ENCODE measurements around the gene PRUNE1. TPM values are rescaled to one million over a fixed set of nuclear protein-coding genes. Genes with fewer than 3 reads are reported as not detected.
A peak's percentile ranks its signal among the peaks of the same experiment; 100 is the strongest.

Gene PRUNE1
- total RNA-seq, 2 donors from 2014 or later = 12.5 to 15.3 TPM

DNA sequence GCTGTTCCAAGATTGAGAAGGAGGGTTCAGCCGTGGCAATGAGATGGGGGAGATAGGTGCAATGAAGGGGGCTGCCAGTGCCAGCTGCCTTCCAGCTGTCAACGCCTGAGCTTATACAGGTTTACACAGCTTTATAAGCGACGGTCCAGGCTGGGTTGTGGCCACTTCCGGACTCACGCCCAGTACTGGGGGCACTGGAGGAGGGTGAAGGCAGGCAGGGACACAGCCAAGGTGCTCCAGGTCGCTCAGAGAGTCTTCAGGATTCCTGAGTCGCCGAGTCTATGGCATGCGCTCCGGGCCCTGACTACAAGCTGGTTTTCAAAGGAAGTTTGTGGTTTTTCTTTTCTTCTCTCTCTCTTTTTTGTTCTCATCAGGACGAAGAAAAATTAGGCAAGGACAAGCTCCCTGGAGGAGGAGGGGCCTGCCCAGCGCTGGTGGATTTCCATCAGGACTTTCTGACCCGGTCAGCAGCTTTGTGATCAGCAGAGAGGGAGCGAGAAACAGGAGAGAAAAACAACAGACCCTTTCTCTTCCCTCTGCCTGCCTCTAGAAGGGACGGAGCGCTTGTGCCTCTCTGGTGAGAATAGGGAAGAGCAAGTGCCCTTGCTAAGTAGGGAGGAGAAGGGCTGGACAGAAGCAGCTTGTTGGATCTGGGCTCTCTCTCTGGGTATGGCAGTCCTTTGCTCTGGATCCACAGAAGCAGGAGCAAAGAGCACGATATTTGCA, 1.8 kb upstream of the PRUNE1 start, which contains the start of gene MINDY1:
Gene MINDY1, minus strand, starts transcription at position 576 of the 726 bp plus-strand sequence. CDS start 4,285 bp downstream, outside the sequence.
- H3K4me3 Mint-ChIP-seq = peak within 1 kb of the TSS; percentile 93
- H3K9me3 Mint-ChIP-seq = no peaks in the 10 kb centered on the region
- H3K36me3 Mint-ChIP-seq (ENCODE audit: low read depth) = peaks cover 14% of the 10 kb centered on the region
- no peaks in the 10 kb centered on the region for H3K27me3 Mint-ChIP-seq
- peak; percentile 49 for ATAC-seq (replicated peaks)
- H3K27ac Mint-ChIP-seq = peak within 1 kb of the TSS; percentile 98
- H3K4me1 Mint-ChIP-seq = peaks cover 28% of the 10 kb centered on the region

DNA sequence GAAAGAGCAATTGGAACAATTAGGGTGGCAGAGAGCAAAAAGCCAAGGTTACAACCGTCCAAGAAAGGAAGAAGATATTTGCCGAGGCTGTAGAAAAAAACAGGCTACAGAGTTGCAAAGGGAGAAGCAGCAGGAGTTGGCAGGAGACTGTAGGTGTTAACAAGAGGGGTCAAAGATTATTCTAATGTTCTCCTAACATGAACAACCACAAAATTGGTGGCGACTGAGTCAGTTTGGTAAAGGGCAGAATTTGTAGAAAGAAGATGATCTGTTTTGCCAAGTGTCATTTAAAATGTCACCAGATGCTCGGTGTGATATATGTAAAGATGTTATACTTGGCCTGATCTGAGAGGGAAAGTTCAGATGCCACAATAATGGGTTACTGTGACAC, 401 bp upstream of the PRUNE1 start:
- peaks cover 15% of the 10 kb centered on the region for H3K36me3 Mint-ChIP-seq (ENCODE audit: low read depth)
- H3K27ac Mint-ChIP-seq = peak overlapping the region; percentile 98
- no peaks in the 10 kb centered on the region for H3K9me3 Mint-ChIP-seq
- peaks cover 20% of the 10 kb centered on the region for H3K4me1 Mint-ChIP-seq
- H3K4me3 Mint-ChIP-seq = peak overlapping the region; percentile 93
- no peaks in the 10 kb centered on the region for H3K27me3 Mint-ChIP-seq
- no peak for ATAC-seq (replicated peaks)

DNA sequence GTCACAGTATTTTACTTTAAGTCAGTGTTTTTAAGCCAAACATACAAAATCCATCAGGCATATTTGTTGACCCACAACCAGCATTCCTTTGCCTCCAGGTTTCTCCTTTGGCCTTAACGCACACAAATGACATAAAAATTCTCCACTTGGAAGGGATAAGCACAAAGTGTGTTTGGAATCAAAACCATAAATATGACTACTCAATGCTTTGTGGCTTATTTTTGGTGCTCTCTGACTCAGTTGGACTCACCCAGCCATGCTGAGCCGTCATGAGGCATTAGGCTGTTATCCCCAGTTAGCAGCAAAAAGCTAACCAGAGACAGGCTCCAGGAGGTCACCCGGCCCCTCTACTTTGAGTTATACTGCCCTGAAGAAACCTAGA, 948 bp downstream of the PRUNE1 start:
- Mint-ChIP-seq H3K4me3 (peak overlapping the region; percentile 93), H3K9me3 (no peaks in the 10 kb centered on the region), H3K36me3 (ENCODE audit: low read depth) (peaks cover 17% of the 10 kb centered on the region), H3K27me3 (no peaks in the 10 kb centered on the region), H3K4me1 (peaks cover 18% of the 10 kb centered on the region), H3K27ac (peak overlapping the region; percentile 98)
- ATAC-seq (replicated peaks) = peak; percentile 34

DNA sequence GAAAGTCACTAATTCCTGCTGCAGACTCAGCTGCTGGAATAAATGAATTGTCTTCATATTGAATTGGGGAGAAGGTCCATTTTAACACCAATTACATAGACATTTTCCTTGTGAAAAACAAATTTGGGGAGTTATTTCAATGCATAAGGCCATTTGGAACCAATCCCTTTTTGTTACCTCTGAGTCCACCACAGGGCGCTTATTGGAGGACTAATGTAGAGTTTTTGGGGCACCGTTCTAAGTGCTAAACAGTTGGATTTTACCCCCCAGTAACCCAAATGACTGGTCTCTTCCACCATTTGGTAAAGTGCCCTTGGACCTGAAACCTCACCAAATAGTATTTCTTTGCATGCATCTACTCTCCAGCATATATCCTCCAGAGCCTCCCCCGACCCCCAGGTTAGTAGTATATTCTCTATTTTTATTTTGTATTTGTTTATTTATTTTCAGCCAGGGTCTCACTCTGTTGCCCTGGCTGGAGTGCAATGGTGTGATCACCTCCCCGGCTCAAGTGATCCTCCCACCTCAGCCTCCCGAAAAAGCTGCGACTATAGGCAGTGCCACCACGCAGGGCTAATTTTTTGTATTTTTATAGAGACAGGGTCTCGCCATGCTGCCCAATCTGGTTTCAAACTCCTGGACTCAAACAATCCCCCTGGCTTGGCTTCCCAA, 1.6 kb downstream of the PRUNE1 start:
- Mint-ChIP-seq H3K36me3 (ENCODE audit: low read depth) (peaks cover 17% of the 10 kb centered on the region), H3K9me3 (no peaks in the 10 kb centered on the region), H3K4me3 (peak overlapping the region; percentile 93), H3K27ac (peak overlapping the region; percentile 98), H3K4me1 (peaks cover 18% of the 10 kb centered on the region), H3K27me3 (no peaks in the 10 kb centered on the region)
- ATAC-seq (replicated peaks) = no peak

DNA sequence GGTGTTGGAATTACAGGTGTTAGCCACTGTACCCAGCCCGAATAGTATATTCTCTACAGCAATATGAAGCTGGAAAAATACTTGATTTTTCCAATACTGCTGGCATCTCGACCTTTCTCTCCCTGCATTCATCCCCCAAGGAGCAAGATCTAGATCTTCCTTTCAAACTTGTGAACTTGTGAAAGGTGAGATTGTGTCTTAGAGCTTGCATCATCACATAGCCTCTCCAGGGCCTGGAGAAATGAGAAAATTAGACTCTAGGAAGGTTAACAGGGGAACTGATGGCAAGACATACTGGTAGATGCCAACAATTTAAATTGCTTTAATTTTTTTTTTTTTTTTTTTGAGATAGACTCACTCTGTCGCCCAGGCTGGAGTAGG, 2.1 kb downstream of the PRUNE1 start:
- Mint-ChIP-seq H3K36me3 (ENCODE audit: low read depth) (peaks cover 17% of the 10 kb centered on the region), H3K4me1 (peaks cover 18% of the 10 kb centered on the region), H3K27ac (no peak overlapping the region), H3K9me3 (no peaks in the 10 kb centered on the region), H3K4me3 (peak overlapping the region; percentile 93), H3K27me3 (no peaks in the 10 kb centered on the region)
- no peak for ATAC-seq (replicated peaks)

DNA sequence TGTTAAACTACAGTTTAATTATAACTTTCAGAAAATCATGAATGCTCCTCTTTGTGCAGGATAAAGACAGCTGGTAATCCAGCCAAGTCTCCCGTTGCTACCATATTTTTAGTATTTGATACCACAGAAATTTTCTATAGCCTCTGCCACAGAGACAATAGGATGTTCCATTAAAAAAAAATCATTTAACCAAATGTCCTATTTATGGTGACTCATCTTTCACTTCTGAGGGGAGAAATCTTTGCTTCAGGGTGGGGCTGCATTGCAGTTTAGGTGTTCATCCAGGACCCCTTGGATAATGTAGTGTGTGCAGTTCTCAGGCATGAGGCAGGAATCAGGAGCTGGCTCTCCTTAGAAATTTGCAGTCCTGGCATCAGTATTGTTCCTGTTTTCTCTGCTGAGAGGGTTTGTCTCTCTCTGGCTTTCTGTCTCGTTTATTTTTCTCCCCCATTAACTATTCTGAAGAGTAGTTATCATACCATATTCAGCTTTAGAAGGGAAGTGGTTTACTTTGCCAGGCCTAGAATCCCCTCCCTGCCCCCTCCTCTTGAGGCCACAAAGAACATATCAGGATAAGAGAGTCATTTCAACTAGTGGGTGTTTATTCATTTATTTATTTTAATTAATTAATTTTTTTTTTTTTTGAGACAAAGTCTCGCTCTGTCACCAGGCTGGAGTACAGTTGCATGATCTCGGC, 3.1 kb downstream of the PRUNE1 start:
- H3K27me3 Mint-ChIP-seq = no peaks in the 10 kb centered on the region
- peaks cover 18% of the 10 kb centered on the region for H3K4me1 Mint-ChIP-seq
- H3K27ac Mint-ChIP-seq = no peak overlapping the region
- peaks cover 17% of the 10 kb centered on the region for H3K36me3 Mint-ChIP-seq (ENCODE audit: low read depth)
- ATAC-seq (replicated peaks) = no peak
- H3K4me3 Mint-ChIP-seq = peak overlapping the region; percentile 27
- no peaks in the 10 kb centered on the region for H3K9me3 Mint-ChIP-seq

DNA sequence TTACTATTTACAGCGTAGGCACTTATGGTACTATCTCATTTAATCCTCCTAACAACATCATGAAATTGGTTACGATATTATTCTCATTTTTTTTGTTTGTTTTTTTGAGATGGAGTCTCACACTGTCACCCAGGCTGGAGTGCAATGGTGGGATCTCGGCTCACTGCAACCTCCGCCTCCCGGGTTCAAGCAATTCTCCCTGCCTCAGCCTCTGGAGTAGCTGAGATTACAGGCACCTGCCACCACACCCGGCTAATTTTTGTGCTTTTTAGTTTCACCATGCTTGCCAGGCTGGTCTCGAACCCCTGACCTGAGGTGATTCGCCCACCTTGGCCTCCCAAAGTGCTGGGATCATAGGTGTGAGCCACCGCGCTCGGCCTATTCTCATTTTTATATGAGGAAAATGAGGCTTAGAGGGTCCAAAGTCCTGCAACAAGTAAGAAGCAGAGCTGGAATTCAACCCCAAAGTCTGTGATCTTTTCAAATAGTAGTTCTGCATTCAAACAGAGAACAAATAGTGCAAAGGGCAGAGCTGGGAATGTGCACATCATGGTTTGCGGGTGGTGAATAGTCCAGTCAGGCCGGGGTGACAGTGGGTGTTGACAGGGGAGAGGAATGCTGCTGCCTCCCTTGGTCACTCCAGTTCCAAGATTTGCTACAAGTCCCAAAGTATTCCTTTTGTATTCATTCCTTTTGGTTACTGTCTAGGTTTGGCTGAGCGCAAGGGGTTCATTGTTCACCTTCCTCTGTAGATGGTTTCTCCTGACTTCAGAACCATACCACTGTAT, 4.6 kb downstream of the PRUNE1 start:
- Mint-ChIP-seq H3K27ac (no peak overlapping the region), H3K4me3 (no peak overlapping the region), H3K36me3 (ENCODE audit: low read depth) (peaks cover 26% of the 10 kb centered on the region), H3K27me3 (no peaks in the 10 kb centered on the region), H3K4me1 (peaks cover 10% of the 10 kb centered on the region), H3K9me3 (no peaks in the 10 kb centered on the region)
- ATAC-seq (replicated peaks) = no peak

DNA sequence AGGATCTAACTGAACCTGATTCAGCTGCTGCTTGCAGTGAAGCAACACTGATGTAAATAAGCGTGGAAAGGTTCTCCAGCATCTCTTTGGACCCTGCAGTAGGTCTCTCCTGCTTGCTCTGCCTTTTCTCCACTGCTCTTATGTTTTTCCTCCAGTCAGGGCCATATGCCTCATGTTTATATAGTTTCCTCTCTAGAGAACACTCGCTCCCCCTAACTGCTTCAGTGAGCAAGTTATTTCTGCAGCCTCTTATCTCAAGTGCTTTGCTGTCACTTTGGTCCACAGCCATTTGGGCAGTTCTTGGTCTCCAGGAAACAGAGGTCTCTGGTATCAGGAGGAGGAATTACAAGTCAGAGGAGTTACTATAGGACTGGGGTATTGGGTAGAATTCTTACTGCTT, 5.3 kb downstream of the PRUNE1 start:
- H3K36me3 Mint-ChIP-seq (ENCODE audit: low read depth) = peaks cover 27% of the 10 kb centered on the region
- no peaks in the 10 kb centered on the region for H3K27me3 Mint-ChIP-seq
- ATAC-seq (replicated peaks) = no peak
- no peak overlapping the region for H3K27ac Mint-ChIP-seq
- peaks cover 9% of the 10 kb centered on the region for H3K4me1 Mint-ChIP-seq
- H3K4me3 Mint-ChIP-seq = no peak overlapping the region
- H3K9me3 Mint-ChIP-seq = no peaks in the 10 kb centered on the region

DNA sequence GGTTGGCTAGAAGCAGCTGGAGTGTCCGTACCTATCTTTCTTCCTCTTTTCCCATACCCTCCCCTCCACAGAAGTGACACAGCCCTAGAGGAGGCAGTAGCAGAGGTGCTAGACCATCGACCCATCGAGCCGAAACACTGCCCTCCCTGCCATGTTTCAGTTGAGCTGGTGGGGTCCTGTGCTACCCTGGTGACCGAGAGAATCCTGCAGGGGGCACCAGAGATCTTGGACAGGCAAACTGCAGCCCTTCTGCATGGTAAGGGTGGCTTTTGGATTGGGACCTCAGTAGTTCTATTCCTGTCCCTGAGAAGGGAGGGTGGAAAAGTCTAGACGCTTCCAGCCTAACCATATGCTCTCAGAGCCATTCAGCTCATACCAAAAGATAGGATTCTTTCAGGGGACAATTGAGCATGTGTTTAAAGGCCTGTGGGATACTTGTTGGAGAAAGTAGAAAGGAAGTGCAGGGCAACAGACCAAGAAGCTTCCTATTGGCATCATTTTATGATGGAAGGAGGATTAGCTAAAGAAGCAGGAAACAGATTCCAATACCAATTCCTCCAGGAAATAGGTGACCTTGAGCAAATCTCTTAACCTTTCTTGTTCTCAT, 16.4 kb downstream of the PRUNE1 start:
- no peaks in the 10 kb centered on the region for H3K27me3 Mint-ChIP-seq
- no peak overlapping the region for H3K27ac Mint-ChIP-seq
- H3K4me1 Mint-ChIP-seq = peaks cover 4% of the 10 kb centered on the region
- peaks cover 65% of the 10 kb centered on the region for H3K36me3 Mint-ChIP-seq (ENCODE audit: low read depth)
- H3K4me3 Mint-ChIP-seq = no peak overlapping the region
- H3K9me3 Mint-ChIP-seq = no peaks in the 10 kb centered on the region
- peak; percentile 98 for ATAC-seq (replicated peaks)

DNA sequence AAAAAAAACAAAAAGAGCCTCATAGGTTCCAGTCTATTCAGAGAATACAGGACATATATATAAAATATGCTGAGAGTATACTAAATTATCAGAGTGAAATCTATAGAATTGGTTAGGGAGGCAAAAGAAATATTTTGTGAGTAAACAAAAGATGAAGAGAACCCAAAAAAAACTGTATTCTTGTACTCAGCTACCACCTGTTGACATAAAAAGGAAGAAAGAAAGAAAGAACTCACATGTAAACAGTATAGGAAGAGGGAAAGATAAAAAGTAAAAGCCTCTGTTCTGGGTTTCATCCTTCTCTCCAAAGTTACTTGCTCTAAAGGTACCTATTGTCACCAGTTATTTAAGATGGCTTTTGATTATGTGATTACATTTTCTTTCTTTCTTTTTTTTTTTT, 18.2 kb downstream of the PRUNE1 start:
- Mint-ChIP-seq H3K27ac (no peak overlapping the region), H3K4me3 (no peak overlapping the region), H3K9me3 (no peaks in the 10 kb centered on the region), H3K4me1 (peaks cover 4% of the 10 kb centered on the region), H3K36me3 (ENCODE audit: low read depth) (peaks cover 81% of the 10 kb centered on the region), H3K27me3 (no peaks in the 10 kb centered on the region)
- no peak for ATAC-seq (replicated peaks)

DNA sequence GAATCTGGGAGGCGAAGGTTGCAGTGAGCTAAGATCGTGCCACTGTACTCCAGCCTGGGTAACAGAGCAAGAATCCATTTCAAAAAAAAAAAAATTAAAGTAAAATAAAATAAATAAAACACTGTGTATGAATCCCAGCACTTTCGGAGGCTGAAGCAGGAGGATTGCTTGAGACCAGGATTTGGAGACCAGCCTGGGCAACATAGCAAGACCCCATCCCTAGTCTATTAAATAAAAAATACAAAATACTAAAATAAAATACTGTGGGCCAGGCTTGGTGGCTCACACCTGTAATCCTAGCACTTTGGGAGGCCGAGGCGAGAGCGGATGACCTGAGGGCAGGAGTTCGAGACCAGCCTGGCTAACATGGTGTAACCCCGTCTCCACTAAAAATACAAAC, 23.9 kb downstream of the PRUNE1 start:
- no peaks in the 10 kb centered on the region for H3K27me3 Mint-ChIP-seq
- no peak for ATAC-seq (replicated peaks)

DNA sequence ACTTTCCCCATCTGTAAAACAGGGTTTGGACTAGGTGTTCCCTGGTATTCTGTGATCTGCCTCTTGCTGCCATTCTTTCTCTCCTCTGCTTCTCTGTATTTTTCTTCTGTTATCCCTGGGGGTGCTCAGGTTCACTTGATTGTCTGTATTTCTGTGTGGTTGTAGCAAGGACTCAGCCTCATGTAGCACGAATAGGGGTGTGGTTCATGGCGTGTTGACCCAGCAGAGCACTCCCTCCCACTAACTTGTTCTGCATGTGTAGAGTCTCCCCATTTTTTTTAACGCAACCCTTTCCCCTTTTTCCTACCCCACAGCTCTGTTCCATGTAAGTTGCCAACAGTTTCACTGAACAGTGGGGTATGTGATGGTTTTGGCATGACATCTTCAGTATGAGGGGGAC, 26.9 kb downstream of the PRUNE1 start:
- no peak for ATAC-seq (replicated peaks)
- peaks cover 4% of the 10 kb centered on the region for H3K4me1 Mint-ChIP-seq
- H3K36me3 Mint-ChIP-seq (ENCODE audit: low read depth) = peaks cover 39% of the 10 kb centered on the region
- no peaks in the 10 kb centered on the region for H3K27me3 Mint-ChIP-seq
- H3K9me3 Mint-ChIP-seq = no peaks in the 10 kb centered on the region
- peak overlapping the region; percentile 7 for H3K27ac Mint-ChIP-seq
- no peak overlapping the region for H3K4me3 Mint-ChIP-seq

More for the DNA sequence above, 23.9 kb downstream of the PRUNE1 start:
- H3K9me3 Mint-ChIP-seq = no peaks in the 10 kb centered on the region
- H3K27ac Mint-ChIP-seq = no peak overlapping the region
- no peak overlapping the region for H3K4me3 Mint-ChIP-seq
- H3K36me3 Mint-ChIP-seq (ENCODE audit: low read depth) = peaks cover 68% of the 10 kb centered on the region
- peaks cover 1% of the 10 kb centered on the region for H3K4me1 Mint-ChIP-seq

DNA sequence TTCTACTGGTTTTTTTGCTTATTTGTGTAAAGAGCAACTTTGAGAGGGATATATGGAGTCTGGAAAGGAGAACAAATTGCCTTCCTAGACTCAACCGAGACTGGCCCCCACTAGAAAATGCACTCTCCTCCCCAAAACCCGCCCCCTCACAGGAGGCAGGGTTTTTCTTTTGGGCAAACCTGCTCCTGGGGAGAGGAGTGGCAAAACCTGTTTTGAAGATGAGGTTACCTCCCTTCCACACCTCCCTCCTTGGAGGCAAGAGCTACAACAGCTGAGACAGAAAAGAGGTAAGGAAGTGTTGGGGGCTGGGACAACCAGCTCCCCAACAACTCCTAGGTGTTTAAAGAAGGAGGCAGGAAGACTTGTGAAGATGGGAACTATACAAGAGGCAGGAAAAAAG, 28.1 kb downstream of the PRUNE1 start, which contains the start of gene BNIPL:
Gene BNIPL, plus strand, starts transcription at position 231 of the 400 bp plus-strand sequence. Its CDS starts 140 bp downstream, at position 371.
- no peak within 1 kb of the TSS for H3K4me3 Mint-ChIP-seq

DNA sequence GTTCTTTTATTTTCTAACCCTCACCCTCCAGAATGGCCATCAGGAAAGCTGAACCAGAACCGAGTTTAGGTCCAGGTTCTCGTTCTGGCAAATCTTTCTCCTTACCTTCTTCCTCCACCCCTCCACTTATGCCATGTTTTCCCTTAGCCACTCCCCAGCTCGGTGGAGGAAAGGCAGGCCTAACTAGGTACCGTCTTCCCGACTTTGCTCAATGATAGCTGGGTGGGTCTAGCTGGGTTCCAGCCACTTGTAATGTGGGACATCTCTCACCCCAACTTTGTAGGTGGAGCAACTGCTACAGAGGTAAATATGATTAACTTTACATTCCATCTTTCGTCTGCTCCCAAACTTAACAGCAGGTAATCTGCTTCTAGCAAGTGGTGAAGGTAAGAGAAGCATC, 28.8 kb downstream of the PRUNE1 start:
- Mint-ChIP-seq H3K36me3 (ENCODE audit: low read depth) (peaks cover 24% of the 10 kb centered on the region), H3K4me1 (peaks cover 4% of the 10 kb centered on the region), H3K27ac (no peak overlapping the region), H3K9me3 (no peaks in the 10 kb centered on the region), H3K27me3 (no peaks in the 10 kb centered on the region), H3K4me3 (no peak overlapping the region)
- ATAC-seq (replicated peaks) = no peak

More for the DNA sequence above, 28.1 kb downstream of the PRUNE1 start, which contains the start of gene BNIPL:
- Mint-ChIP-seq H3K36me3 (ENCODE audit: low read depth) (peaks cover 27% of the 10 kb centered on the region), H3K9me3 (no peaks in the 10 kb centered on the region), H3K4me1 (peaks cover 4% of the 10 kb centered on the region), H3K27me3 (no peaks in the 10 kb centered on the region), H3K27ac (peak within 1 kb of the TSS; percentile 7)
- no peak for ATAC-seq (replicated peaks)

Data from activated T-helper 17 cell treated with anti-CD3 and anti-CD28 coated beads, Interleukin-2, amount 50 U/mL, for 72 hours (primary cell).